ENCODE data around the gene FCHO1.

DNA sequence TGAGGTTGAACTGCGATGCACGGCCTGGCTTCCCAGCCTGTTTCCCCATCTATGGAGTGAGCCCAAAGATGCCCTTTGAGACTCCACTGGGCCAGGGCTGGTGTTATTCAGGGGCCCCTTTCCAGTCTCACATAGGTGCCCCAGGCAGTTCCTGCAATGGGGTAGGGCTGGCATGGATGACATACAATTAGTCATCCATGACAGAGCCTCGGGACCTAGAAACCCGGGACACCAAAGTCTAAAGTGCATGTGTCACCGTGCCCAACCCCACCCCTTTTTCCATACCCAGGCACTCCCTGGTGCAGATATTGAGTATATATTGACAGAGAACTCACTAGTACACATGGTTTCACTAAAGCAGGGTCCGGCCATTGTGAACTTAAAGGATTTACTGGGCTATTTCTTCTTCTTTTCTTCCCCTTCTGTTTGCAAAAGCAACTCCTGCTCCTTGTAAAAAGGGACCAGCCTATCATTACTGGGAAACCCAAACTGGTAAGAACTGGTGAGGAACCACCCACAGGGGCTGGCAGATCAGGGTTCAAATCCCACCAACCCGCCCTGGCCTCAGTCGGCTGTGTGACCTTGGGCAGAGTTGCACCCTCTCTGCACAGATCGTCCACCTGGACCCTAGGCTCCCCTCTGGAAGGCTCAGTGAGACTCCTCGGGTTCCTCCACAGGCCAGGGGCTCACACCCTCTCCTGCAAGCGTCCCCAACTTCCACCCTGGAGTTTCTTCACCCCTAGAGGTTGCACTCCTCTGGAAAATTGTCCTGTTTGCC lies 46.3 kb downstream of the FCHO1 start:
- TF ChIP-seq, protein P1, sequence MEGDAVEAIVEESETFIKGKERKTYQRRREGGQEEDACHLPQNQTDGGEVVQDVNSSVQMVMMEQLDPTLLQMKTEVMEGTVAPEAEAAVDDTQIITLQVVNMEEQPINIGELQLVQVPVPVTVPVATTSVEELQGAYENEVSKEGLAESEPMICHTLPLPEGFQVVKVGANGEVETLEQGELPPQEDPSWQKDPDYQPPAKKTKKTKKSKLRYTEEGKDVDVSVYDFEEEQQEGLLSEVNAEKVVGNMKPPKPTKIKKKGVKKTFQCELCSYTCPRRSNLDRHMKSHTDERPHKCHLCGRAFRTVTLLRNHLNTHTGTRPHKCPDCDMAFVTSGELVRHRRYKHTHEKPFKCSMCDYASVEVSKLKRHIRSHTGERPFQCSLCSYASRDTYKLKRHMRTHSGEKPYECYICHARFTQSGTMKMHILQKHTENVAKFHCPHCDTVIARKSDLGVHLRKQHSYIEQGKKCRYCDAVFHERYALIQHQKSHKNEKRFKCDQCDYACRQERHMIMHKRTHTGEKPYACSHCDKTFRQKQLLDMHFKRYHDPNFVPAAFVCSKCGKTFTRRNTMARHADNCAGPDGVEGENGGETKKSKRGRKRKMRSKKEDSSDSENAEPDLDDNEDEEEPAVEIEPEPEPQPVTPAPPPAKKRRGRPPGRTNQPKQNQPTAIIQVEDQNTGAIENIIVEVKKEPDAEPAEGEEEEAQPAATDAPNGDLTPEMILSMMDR (IDR thresholded peaks at IDR 0.05; ENCODE audit: insufficient read depth, low read length): no peak
- TF ChIP-seq POLR2AphosphoS5 (IDR thresholded peaks at IDR 0.05; ENCODE audit: low read depth): no peak
- TF ChIP-seq, protein P2, sequence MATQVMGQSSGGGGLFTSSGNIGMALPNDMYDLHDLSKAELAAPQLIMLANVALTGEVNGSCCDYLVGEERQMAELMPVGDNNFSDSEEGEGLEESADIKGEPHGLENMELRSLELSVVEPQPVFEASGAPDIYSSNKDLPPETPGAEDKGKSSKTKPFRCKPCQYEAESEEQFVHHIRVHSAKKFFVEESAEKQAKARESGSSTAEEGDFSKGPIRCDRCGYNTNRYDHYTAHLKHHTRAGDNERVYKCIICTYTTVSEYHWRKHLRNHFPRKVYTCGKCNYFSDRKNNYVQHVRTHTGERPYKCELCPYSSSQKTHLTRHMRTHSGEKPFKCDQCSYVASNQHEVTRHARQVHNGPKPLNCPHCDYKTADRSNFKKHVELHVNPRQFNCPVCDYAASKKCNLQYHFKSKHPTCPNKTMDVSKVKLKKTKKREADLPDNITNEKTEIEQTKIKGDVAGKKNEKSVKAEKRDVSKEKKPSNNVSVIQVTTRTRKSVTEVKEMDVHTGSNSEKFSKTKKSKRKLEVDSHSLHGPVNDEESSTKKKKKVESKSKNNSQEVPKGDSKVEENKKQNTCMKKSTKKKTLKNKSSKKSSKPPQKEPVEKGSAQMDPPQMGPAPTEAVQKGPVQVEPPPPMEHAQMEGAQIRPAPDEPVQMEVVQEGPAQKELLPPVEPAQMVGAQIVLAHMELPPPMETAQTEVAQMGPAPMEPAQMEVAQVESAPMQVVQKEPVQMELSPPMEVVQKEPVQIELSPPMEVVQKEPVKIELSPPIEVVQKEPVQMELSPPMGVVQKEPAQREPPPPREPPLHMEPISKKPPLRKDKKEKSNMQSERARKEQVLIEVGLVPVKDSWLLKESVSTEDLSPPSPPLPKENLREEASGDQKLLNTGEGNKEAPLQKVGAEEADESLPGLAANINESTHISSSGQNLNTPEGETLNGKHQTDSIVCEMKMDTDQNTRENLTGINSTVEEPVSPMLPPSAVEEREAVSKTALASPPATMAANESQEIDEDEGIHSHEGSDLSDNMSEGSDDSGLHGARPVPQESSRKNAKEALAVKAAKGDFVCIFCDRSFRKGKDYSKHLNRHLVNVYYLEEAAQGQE (IDR thresholded peaks at IDR 0.05; ENCODE audit: insufficient replicate concordance, low read depth): no peak

Measured in HL-60 (cell line).